ENCODE data around the gene DYNC2I2. TPM values are rescaled to one million over a fixed set of nuclear protein-coding genes. Genes with fewer than 3 reads are reported as not detected.
A peak's percentile ranks its signal among the peaks of the same experiment; 100 is the strongest.
"Not testable (repeated sequence)": the region's sequence is repeated elsewhere in the genome, so short reads cannot be mapped to it uniquely, and the experiment has no call there.

The DYNC2I2 gene
- total RNA-seq = 46.4 and 59.7 TPM in 2 replicates

- DNase-seq (ENCODE audit: low read depth) = peak; percentile 51
Measured at GRCh38 chr9:128656416-128657343, at the start of gene DYNC2I2. DYNC2I2 (minus strand) TSS chr9:128656847; CDS start chr9:128656726, 121 bp downstream.

GRCh38 chr9:128706045-128706444, 49.4 kb upstream of the DYNC2I2 start:
- DNase-seq (ENCODE audit: low read depth) = no peak

GRCh38 chr9:128705051-128705965, 48.7 kb upstream of the DYNC2I2 start:
- DNase-seq (ENCODE audit: low read depth) = no peak

DNA sequence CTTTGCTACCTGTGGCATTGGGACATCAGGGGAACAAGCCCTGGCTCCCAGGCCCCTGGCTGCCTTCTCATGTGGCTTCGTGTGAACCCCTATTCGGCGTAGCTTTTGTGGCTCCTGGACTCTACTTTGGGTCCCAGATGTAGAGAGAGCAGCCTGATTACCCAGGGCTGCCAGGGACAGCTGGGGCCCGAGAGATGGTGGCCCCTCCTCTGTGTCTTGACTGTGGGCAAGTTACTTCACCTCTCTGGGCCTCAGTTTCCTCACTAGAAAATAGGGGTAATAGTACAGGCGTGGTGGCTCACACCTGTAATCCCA, 47.7 kb upstream of the DYNC2I2 start:
- DNase-seq (ENCODE audit: low read depth) = no peak

DNA sequence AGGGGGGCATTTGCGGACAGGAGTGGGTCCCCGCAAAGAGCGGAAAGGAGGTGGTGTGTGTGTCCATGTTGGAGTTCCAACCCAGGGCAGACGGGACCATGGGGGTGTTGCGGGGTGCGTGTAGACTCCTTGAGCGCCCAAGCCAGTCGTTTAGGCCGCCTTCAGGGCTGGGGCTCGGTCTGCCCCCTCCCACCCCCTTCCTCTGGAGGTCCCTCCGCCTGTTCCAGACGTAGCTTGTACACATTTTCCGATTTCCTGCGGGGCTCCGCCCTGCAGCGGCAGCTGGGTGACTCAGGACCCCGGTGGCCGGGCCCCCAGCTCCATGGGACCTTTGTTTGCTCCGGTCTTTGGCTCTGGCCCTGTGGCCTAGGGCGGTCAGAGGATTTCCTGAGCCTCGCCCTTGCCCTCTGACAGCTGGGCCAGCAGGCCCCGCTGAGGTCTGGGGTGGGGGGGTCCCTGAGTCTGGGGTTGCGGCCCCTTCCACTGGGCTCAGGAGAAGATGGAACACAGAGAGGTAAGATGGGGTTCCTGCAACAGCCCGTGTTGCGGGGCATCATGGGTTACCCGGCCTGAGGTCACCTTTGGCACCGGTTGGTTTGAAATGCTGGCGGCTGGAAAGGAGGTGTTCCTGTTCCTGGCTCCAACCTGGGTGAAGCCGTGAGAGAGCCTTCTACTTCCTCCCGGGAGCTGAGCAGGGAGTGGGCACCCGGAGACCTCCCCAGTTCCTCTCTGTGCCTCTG, 47.1 kb upstream of the DYNC2I2 start:
- no peak for DNase-seq (ENCODE audit: low read depth)

DNA sequence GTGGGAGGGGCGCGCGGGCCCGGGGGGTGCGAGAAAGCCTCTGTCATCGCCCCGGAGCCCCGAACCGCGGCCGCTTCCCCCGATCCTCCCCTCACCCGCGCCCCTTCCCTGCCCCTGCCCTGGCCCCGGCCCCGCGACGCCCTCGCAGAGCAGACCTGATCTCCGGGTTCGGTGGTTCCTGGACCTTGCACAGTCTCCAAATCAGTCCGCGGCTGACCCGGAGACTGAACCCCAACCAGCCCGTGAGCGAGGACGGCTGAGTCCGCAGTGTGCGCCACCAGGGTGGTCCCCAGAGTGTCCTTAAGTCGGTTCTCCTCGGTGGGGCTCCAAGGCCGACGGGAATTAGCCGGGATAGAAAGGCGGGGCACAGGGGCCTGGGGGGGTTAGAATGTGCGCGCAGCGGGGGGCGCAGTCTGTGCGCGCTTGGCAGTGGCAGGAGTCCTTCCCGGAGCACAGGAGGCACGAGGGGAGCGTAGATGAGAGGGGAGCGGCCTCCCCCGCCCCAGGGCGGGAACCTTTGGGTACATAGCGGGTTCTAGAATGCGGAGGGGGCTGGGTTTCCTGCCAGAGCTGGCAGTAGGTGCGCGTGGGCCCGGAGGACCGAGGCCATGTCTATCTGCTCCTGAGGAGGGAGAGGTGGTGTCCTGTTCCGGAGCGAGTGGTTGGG, 46.4 kb upstream of the DYNC2I2 start:
- no peak for DNase-seq (ENCODE audit: low read depth)

GRCh38 chr9:128702445-128702948, 45.9 kb upstream of the DYNC2I2 start, which contains the start of gene PKN3:
PKN3 (plus strand) TSS chr9:128702503; CDS start chr9:128702916, 413 bp downstream.
- DNase-seq (ENCODE audit: low read depth) = peak; percentile 43

DNA sequence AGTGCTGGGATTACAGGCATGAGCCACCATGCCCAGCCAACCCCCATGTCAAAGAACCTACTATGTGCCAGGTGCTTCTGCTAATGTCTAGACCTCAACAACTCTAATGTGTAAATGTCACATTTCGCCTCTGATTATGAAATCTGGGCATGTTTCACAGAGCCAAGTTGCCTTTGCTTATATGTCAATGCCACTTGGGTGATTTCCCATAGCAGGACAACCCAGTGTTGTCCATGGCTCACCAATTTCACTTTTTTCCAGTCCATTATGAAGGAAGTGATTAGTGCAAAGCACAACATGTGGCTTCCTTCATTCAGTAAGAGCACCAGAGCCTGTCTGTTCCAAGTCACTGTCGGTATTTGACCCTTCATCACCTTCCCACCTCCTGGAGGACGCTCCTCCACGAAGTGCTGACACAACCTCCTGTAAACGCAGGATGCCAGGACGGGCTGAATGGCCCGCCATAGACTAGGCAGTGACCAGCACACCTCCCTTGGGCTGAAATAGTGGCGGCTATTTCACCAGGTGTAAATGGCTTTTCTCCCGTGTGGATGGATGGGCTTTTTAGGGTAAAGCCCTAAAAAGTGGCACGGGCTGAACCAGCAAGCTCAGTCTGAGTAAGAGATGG, 44.7 kb upstream of the DYNC2I2 start:
- DNase-seq (ENCODE audit: low read depth) = peak; percentile 64

DNA sequence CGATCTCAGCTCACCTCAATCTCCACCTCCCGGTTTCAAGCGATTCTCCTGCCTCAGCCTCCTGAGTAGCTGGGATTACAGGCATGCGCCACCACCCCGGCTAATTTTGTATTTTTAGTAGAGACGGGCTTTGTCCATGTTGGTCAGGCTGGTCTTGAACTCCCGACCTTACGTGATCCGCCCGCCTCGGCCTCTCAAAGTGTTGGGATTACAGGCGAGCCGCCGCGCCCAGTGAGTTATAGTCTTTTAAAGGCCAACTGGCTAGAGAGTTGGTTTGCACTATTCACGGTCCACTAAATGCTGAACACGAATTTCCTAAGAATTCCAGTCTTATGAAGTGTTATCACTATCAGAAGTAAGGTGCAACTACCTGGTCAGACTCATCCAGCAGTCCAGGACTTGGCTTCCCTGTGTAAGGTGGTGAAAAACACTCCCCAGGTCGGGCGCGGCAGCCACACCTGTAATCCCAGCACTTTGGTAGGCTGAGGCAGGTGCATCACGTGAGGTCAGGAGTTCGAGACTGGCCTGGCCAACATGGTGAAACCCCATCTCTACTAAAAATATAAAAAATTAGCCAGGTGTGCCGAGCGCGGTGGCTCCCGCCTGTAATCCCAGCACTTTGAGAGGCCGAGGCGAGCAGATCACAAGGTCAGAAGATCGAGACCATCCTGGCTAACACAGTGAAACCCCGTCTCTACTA, 42.6 kb upstream of the DYNC2I2 start:
- DNase-seq (ENCODE audit: low read depth) = not testable (repeated sequence)

DNA sequence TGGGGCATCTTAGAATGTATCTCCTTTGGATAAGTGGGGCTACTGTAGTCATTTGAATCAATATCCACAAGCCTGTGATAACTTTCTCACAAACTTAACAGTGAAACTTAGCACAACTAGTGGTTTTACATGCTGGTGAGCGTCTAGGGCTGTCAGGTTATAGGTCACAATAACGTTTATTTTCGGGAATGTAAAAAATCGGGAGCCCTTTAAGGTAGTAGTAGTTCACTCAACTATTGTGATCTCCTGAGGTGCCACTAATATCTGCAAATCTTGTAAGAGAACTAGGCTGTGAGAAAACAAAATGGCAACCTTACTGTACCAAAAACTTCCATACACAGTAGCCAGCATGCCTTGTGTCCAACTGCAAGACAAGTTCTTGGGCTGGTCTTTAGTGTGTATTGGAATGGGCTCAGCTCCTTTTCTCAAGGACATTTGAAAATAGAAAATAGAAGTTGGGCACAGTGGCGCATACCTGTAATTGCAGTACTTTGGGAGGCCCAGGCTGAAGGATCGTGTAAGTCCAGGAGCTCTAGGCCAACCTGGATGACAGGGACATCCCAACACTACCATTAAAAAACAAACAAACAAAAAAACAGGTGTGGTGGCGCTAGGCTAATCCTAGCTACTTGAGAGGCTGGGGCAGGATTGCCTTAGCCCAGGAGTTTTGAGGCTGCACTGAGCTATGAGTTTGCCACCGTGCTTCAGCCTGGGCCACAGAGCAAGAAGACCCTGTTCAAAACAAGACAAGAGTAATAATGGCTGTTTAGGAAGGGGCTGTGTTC, 40.5 kb upstream of the DYNC2I2 start:
- DNase-seq (ENCODE audit: low read depth) = no peak

DNA sequence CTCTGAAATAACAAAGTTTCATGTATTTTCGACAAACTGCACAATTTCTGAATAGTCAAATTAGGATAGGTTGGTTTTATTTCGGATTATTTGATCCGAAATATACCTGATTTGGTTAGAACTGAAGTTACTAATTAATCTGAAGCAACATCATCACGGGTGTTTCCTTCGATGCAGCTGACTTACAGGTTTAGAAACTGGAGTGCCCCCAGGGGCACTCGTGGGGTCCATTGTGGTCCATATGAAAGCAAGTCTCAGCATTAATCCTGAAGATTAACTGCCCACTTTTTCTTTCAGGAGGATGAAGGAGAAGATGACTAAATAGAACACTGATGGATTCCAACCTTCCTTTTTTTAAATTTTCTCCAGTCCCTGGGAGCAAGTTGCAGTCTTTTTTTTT, 37.7 kb upstream of the DYNC2I2 start:
- no peak for DNase-seq (ENCODE audit: low read depth)

DNA sequence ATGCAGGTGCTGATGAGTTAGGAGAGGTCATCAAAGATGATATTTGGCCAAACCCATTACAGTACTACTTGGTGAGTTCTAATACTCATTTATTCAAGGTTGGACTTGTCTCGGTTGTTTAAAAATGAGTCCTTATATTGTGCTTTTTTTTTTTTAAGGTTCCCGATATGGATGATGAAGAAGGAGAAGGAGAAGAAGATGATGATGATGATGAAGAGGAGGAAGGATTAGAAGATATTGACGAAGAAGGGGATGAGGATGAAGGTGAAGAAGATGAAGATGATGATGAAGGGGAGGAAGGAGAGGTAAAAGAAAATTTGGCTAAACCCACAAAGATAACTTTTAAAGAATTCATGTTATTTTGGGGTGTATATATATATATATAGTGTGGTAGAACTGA, 37.1 kb upstream of the DYNC2I2 start:
- DNase-seq (ENCODE audit: low read depth) = not testable (repeated sequence)

GRCh38 chr9:128690684-128691034, 34.0 kb upstream of the DYNC2I2 start:
- DNase-seq (ENCODE audit: low read depth) = no peak

DNA sequence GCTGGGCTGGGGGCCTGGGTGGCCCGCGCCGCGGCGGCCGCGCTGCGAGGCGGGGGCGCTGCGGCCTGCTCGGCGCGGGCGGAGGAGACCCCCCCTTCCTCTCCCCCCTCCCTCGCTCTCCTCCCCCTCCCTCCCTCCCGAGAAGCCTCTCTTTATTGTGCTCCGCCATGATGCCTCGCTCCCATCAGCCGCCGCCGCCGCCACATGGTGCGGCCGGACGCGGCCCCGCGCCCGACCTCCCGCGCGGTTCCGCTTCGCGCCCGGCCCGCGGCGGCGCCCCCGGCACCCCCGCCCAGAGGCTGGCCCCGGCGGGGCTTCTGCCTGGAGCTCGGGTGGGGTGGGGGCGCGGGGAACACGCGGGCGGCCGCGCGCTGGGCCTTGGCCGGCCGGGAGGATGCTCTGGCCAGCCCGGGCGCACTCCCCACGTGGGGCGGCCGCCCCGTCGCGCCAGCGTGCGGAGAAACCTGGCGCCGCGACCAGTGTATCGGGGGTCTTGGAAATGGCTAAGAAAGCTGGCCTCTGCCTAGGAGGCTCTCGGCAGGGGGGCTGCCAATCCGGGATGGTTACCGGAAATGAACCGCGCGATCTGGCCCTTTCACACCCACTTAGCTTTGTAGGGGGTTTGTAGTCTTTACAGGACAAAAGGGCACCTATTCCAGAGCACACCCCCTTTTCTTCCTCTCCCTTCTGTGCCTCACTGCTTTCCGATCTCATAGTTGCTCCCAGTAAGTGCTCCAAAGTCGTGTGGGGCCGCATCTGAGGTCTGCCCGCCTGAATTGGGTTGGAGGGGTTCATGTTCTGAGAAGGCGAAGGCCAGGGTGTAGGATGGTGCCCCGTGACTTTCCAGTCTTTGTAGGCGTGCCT, 33.4 kb upstream of the DYNC2I2 start:
- no peak for DNase-seq (ENCODE audit: low read depth)

DNA sequence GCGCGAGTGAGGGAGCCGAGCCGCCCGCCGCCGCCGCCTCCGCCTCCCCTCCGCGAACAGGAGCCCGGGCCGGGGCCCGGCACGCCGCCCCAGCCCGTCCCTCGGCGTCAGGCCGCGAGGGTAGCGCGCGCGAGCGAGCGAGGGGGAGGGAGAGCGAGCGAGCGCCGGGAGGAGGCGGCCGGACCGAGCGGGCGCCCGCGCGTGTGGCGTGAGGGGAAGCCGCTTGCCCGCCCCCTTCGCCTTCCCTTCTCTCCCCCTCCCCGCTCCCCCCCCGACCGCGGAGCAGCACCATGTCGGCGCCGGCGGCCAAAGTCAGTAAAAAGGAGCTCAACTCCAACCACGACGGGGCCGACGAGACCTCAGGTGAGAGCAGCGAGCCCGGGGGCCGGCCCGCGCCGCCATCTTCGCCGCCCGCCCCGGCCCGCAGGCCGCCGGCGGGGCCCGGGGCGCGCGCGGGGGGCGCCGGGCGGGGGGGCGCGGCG, 32.7 kb upstream of the DYNC2I2 start:
- DNase-seq (ENCODE audit: low read depth) = no peak

- peak; percentile 64 for DNase-seq (ENCODE audit: low read depth)
Measured at GRCh38 chr9:128688501-128689292, 32.0 kb upstream of the DYNC2I2 start, which contains the start of gene SET. SET (plus strand) TSS chr9:128689222; CDS start chr9:128689583, 361 bp downstream.

GRCh38 chr9:128687453-128687852, 30.8 kb upstream of the DYNC2I2 start:
- no peak for DNase-seq (ENCODE audit: low read depth)

Data from renal cortical epithelial cell (primary cell).